Limb (tissue), 2 donors: ENCODE measurements around the gene EXOC3L2.

Experiments
- DNase-seq, 2 donors: peaks; one replicate each; pipeline ENCODE4 v3.0.0-alpha.2; 2016; ENCODE audit errors: extremely low spot score in 2 of 2

EXOC3L2 gene

DNA sequence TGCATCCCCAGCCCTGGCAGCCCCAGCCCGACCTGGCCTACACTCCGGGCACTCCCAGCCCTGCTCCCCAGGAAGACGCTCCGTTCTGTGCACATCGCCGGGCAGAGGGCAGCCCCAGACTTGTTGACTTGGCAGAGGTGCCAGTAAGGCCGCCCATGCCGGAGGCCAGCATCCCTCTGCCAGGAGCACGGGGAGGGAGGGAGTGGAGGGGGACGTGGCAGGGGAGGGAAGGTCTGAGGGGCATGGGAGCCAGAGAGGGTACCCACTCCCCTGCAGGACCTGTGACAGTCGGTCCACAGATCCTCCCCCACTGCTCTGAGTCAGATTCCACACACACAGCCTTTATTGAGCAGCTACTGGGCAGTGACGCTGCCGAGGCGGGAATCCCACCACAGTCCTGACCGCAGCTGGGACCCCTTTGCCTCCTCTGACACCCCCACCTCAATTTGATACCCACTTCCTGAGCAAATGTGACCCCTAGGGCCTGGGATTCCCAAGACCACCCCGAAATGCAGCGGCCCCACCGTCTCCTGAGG, 82.5 kb downstream of the EXOC3L2 start:
- DNase-seq: no peak
